Measurements from ENCODE around the gene AQP12B. TPM values are rescaled to one million over a fixed set of nuclear protein-coding genes. Genes with fewer than 3 reads are reported as not detected.

Gene AQP12B
- total RNA-seq, 1 experiment from 2014 or later, result not detected

DNA sequence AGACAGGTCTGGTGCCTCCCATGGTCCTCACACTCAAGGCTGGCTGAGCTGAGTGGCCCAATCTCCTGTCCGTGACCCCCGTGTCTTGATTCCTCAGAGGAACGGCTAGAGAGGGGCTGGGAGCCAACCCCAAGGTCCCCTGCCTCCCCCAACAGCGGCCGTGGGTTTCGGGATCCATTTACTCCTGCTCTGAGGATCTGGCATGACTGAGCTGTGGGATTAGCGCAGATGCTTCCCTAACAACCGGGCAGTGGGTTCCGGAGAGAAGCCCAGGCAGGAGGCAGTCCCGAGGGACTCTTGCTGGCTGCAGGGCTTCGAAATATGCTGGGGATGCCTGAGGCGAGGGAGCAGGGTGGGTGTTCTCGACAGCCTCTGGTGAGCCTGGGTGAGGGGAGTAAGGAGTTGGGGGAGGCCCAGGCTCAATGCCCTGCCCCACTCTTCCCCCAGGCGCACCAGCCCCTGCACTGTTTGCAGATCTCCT is 38.5 kb downstream of the AQP12B start:
- H3K4me1 Mint-ChIP-seq, result peaks cover 8 to 12% of the 10 kb centered on the region in 2 experiments
- peak; percentile 24 for DNase-seq
- Histone ChIP-seq H3K79me2 (ENCODE audit: insufficient read depth, low read length) (no peaks in the 10 kb centered on the region), H3T11ph (ENCODE audit: low read length) (no peak overlapping the region), H3K4ac (ENCODE audit: low read depth, low read length) (no peak overlapping the region), H3K23me2 (ENCODE audit: insufficient read length, low read depth, low read length, poor library complexity, severe bottlenecking) (no peaks in the 10 kb centered on the region), H3K56ac (ENCODE audit: insufficient read length, low read depth, low read length) (no peak overlapping the region), H2BK20ac (ENCODE audit: low read depth, low read length, poor library complexity, severe bottlenecking) (no peak overlapping the region), H3K14ac (ENCODE audit: insufficient read depth, low read length) (no peak overlapping the region), H4K8ac (replicated peaks; ENCODE audit: insufficient read length, low read depth, low read length) (no peak overlapping the region), H4K20me1 (ENCODE audit: control insufficient read depth, insufficient read depth, insufficient read length) (no peaks in the 10 kb centered on the region), H3K4me2 (ENCODE audit: insufficient read depth, insufficient read length, low read length) (no peak overlapping the region), H3K4me1 (ENCODE audit: insufficient read depth, low read length) (no peaks in the 10 kb centered on the region), H3K23ac (ENCODE audit: insufficient read length, low read depth, low read length) (no peak overlapping the region), H2BK15ac (ENCODE audit: low read depth, low read length) (no peak overlapping the region), H3K27me3 (ENCODE audit: insufficient read depth, low read length) (no peaks in the 10 kb centered on the region), H3K9ac (ENCODE audit: extremely low read depth, insufficient read length, low read length) (no peak overlapping the region), H2BK5ac (ENCODE audit: insufficient read length, low read length) (no peak overlapping the region), H3K79me1 (ENCODE audit: insufficient read depth, low read depth, low read length, poor library complexity, severe bottlenecking) (no peaks in the 10 kb centered on the region), H3K18ac (ENCODE audit: insufficient read length, low read depth, low read length) (no peak overlapping the region), H2BK120ac (ENCODE audit: low read depth, low read length, poor library complexity, severe bottlenecking) (no peak overlapping the region), H2AK5ac (ENCODE audit: insufficient read length, low read length) (no peak overlapping the region), H3K27ac (ENCODE audit: insufficient read length, low read depth, low read length) (no peak overlapping the region), H4K91ac (ENCODE audit: insufficient read length, low read depth, low read length) (no peak overlapping the region), H2BK12ac (ENCODE audit: insufficient read length, low read depth, low read length) (no peak overlapping the region), H4K5ac (ENCODE audit: insufficient read length, low read depth, low read length) (no peak overlapping the region), H3K9me3 (ENCODE audit: control insufficient read depth, low read depth, low read length) (no peaks in the 10 kb centered on the region), H2AFZ (ENCODE audit: low read length) (no peak overlapping the region)
- no peak overlapping the region for H3K27ac Mint-ChIP-seq
- H3K27me3 Mint-ChIP-seq (ENCODE audit: low read depth), result peaks cover 38% of the 10 kb centered on the region
- no peaks in the 10 kb centered on the region; a peak in 3 of 5 replicates for H3K9me3 Mint-ChIP-seq
- TF ChIP-seq, protein P1, sequence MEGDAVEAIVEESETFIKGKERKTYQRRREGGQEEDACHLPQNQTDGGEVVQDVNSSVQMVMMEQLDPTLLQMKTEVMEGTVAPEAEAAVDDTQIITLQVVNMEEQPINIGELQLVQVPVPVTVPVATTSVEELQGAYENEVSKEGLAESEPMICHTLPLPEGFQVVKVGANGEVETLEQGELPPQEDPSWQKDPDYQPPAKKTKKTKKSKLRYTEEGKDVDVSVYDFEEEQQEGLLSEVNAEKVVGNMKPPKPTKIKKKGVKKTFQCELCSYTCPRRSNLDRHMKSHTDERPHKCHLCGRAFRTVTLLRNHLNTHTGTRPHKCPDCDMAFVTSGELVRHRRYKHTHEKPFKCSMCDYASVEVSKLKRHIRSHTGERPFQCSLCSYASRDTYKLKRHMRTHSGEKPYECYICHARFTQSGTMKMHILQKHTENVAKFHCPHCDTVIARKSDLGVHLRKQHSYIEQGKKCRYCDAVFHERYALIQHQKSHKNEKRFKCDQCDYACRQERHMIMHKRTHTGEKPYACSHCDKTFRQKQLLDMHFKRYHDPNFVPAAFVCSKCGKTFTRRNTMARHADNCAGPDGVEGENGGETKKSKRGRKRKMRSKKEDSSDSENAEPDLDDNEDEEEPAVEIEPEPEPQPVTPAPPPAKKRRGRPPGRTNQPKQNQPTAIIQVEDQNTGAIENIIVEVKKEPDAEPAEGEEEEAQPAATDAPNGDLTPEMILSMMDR (conservative IDR thresholded peaks at IDR 0.05), result no peak
- H3K4me3 Mint-ChIP-seq, result no peak overlapping the region
- WGBS (ENCODE audit: extremely low coverage, insufficient read length, low lambda C conversion rate), result no CpG with 5 or more reads among the region's 14 CpGs
- no peaks in the 10 kb centered on the region for H3K36me3 Mint-ChIP-seq (ENCODE audit: insufficient read depth in 1 of 3, low read depth in 3 of 3)
